DMS79 (cell line): ENCODE data around the gene ZSWIM1.
"Not testable (repeated sequence)": the region's sequence is repeated elsewhere in the genome, so short reads cannot be mapped to it uniquely, and the experiment has no call there.

Source experiments
- DNase-seq: peaks from one replicate; lab custom pipeline; 2025; lab: John Stamatoyannopoulos, UW

ZSWIM1 gene

DNA sequence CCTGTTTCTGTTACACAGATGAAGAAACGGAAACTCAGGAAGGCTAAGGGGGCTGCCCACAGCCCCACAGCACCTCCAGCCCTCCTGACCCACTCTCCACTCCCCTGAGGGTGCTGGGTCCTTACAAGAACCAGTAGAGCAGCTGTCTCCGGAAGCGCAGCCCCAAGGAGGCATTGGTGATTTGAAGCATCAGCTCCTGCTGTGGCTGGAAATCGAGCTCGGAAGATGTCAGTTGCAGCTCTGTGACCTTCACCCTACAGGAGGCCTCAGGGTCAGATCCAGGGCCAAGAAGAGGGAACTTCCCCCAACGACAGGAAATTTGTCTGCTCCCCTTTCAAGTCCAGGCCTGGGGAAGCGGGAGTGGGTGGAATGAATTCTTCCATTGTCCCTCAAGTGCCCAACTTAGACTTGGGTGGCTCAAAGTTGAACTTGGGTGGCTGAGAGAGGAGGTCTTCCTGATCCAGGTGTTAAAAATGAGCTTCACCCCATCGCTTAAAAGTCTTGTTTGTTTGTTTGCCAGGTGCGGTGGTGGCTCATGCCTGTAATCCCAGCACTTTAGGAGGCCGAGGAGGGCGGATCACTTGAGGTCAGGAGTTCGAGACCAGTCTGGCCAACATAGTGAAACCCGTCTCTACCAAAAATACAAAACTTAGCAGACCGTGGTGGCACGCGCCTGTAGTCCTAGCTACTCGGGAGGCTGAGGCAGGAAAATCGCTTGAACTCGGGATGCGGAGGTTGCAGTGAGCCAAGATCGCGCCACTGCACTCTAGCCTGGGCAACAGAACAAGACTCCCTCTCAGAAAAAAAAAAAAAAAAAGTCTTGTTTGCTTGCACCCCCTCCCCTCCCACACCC lies 29.0 kb downstream of the ZSWIM1 start:
- no peak for DNase-seq

DNA sequence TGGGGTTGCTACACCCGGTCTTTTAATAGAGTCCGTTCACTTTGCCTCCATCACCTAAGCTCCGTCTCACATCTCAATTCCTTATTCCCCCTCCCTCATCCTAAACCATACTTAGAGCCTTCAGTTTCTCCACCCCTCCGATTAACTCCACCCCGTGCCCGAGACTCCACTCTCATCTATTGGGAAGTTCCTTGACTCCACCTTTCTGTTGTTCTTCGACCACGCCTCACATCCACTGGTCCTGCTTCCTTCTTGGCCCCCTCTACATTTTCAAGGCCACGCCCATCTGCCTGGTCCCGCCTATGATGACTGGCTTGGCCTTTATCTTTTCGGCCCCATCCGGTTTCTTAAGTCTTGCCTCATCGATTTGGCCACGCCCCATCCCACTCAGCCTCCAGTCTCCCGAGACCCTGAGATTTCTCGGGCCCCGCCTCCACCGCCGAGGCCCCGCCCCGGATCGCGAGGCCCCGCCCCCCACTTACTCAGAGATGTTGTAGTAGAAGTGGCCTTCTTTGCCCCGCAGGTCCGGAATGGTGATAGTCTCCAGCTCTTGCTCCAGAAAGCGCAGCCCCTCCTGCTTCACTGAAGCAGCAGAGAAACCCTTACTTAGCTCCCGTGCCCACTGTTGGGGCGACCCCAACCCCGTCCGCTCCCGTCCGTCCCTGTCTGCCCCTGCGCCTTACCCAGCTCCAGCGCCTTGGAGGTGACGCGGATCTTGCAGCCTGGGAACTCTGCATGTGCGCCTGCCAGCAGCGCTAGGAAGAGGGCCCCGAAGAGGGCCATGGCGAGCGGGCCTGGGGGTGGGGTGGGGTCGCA lies 29.9 kb downstream of the ZSWIM1 start:
- no peak for DNase-seq

DNA sequence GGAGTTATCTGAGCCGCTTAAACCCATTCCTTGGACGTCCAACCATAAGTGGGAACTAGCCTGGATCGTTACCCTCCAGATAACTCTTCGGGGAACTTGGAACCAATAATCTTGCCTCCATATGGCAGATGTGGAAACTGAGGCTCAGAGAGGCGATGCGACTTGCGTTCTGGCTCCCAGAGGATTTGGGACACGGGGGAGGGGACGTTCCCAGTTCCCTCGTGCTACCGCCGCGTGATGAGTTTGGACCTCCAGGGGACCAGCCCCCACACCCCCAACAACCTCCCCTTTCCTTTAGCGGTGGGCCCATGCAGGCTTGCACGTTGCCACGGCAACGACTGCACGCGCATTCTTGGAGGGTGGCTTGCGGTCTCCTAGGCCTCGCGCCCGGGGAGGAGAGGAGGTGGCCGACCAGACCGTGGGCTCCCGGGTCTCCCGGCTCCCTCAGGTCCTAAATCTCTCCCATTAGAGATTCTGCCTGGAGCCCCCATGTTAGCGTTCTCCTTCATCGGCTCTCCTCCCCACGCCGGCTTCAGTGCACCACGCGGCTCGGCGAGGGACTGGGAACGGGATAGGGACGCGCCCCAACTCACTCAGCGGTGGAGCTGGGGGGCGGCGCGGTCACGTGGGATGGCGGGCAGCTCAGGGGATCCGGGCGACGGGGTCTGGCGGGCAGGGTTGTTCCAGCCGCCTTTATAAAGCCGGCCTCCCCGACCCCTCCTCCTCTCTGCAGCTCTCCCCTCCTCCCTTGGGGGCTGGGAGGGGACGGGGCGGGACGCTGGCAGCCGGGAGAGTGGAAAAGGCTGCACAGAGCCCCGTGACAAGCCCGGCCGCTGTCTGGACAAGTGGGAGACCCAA lies 30.7 kb downstream of the ZSWIM1 start, which contains the start of gene PLTP:
PLTP (minus strand) TSS at position 670 of the 858 bp plus-strand sequence. CDS start 703 bp downstream, outside the sequence.
- no peak for DNase-seq

DNA sequence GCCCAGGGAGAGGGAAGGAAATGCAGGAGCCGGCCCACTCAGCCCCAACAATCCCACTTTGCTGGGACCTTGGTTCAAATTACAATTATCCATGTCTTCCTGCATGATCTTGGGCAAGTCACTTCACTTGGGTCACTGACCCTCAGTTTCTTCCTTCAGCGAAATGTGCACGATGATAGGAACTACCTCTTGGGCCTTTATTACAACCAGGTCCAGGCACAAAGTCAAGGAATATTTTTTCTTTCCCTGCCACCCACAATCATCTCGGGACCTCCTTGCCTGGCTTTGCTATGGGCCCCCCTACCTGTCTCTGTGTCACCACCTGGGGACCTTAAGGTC lies 31.3 kb downstream of the ZSWIM1 start:
- DNase-seq: no peak

DNA sequence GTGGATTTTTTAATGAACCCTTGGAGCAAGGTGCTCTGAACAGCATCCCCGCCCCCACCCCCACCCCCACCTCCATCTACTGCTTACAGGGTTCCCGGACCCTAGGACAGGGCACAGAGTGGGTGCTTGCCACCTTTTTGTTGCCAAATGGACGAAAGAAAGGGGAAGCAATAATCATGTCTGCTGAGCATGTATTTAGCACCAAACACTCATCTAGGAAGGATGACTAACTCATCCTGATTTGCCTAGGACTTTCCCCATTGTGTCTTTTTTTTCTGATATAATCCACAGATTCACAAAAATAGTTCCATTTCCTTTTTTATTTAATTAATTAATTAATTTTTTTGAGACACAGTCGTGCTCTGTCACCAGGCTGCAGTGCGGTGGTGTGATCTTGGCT lies 32.1 kb downstream of the ZSWIM1 start:
- DNase-seq: no peak

DNA sequence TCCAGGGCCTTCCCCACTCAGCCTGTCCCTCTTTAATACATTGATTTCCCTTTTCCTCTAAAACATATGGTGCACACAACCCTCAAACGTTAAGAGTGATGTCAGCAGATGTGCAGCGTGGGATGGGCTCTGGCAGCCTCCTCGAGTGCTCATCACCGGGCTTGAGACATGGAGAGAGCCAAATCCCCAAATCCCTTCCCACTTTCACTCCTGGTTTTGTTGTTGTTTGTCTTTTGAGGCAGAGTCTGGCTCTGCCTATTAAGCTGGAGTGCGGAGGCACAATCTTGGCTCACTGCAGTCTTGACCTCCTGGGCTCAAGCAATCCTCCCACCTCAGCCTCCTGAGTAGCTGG lies 36.7 kb downstream of the ZSWIM1 start:
- no peak for DNase-seq

DNA sequence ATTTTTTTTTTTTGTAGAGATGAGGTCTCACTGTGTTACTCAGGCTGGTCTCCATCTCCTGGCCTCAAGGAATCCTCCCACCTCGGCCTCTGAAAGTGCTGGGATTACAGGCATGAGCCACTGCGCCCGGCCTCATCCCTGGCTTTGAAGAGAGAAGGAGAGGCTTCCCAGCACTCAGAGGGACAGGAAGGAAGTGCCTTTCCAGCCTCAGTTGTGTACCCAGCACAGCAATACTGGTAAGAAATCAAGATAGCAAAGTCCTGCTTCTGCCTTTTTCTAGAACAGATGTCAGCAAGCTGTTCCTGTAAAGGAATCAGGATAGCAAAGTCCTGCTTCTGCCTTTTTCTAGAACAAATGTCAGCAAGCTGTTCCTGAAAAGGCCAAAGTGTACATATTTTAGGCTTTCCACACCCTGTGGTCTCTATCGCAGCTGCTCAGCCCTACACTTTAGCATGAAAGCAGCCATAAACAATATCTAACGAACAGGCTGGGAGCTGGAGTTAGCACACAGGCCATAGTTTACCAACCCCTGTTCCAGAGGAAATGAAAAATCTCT lies 37.2 kb downstream of the ZSWIM1 start:
- DNase-seq: no peak

DNA sequence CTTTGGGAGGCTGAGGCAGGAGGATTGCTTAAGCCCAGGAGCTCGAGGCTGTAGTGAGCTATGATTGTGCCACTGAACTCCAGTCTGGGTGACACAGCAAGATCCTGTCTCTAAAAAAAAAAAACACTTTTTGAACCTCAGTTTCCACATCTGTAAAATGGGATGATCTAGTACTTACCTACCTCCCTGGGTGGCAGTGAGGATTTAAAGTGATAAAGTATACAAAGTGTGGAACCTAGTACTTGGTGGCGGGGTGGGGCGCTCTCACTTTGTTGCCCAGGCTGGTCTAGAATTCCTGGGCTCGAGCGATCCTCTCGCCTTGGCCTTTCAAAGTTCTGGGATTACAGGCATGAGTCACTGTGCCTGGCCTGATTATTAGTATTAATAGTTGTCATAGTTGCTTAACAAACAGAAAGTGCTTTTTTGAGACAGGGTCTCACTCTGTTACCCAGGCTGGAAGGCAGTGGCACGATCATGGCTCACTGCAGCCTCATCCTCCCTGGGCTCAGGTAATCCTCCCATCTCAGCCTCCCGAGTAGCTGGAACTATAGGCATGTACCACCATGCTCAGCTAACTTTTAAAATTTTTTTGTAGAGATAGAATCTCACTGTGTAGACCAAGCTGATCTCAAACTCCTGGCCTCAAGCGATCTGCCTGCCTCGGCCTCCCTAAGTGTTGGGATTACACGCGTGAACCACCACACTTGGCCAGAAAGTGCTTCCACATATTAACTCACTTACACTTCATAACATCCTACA lies 37.9 kb downstream of the ZSWIM1 start:
- no peak for DNase-seq

DNA sequence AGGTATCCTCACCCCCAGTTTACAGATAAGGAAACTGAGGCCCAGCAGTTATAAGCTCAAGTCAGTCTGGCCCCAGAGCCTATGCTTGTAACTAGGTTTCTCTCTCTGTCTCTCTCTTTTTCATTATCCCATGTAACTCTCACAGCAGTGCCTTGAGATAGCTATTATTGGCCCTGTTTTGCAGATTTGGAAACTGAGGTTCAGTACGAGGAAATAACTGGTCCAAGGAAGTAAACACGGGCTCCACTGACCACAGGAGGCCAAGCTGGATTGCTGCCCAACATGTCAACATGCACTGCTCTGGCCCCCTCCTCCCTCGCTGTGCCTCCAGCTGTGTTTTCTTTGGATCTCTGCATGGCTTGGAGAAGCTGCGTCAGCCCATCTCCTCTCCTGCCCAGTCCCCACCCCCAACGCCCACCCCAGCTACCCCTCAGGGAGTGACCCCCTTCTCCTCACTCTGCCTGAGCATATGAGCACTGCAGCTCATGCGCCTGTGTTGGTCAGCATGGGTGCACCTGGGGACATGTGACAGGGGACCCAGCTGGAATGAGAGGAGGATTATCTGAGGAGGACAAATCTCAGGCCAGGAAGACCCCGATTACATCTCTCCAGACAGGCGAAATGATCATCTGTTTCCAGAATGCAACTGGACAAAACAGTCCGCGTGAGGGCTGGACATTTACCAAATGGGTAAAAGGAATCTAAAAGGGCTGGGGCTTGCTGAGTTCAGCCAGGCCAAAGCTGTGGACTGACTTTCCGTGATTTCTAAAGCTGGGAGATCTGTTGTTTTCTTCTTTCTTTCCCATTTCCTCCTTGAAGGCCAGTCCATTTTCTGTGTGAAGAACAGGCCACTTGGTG lies 38.7 kb downstream of the ZSWIM1 start:
- no peak for DNase-seq

DNA sequence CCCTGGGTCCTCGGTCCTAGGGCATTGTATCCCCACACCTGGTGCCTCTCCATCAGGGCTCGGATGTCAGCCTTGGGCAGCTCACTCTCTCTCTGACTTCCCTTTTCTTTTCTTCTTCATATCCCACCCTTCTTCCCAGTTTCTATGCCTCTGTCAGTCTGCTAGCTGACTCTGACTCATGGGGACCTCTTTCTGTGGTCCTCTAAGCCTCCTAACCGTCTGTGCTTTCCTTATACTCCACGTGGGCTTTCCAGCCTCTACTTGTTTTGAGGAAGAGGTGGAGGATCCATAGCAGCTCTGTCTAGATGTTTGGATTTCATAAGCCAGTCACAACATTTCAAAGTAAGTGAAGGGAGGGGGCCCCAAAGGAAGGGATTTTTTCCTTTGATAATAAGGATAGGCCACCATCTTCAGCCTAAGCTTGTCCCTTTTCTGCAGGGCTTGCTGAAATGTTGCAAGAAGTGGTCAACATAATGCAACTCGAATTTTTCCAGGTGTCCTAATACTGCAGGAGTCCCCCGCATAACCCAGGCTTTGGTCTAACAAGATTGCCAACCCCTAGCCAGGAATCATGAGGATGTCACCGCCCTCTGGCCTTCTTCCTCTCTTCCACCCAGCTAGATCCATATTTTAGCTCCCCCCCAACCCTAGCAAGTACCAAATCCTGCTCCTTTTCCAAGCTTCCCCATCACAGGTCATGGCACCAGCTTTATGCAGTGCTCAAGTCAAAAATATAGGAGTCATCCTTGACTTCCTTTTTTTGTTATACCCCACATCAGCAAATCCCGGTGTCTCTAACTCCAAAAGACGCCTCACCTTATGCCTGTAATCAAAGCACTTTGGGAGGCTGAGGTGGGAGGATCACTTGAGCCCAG lies 39.7 kb downstream of the ZSWIM1 start:
- no peak for DNase-seq

DNA sequence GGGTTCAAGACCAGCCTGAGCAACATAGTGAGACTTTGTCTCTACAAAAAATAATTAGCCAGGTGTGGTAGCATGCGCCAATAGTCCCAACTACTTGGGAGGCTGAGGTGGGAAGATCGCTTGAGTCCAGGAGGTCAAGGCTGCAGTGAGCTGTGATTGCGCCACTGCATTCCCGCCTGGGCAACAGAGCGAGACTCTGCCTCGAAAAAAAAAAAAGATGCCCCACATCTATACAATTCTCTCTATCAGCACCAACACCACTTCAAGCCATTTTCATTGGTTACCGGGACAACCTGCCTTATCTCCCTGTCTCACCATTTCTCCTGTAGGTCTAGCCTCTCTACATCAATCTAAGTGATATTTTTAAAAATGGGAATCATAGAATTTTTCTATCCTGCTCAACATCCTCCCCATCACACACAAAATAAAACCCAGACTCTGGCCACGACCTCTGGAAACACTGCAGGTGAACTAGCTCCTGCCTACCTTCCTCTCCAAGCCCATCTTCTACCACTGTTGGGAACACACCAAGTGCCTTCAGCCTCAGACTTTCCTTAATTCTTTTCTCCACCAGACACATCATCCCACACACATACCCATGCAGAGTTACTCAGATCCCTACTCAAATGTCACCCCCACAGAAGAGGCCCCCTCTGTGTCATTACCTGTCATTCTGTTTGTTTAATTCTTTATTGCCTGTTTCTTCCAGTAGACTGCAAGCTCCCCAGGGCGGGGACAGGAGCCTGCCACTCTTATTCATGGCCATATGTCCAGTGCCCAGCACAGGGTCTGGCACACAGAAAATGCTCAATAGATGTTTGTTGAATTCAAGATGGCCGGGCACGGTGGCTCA lies 40.5 kb downstream of the ZSWIM1 start:
- DNase-seq: no peak

DNA sequence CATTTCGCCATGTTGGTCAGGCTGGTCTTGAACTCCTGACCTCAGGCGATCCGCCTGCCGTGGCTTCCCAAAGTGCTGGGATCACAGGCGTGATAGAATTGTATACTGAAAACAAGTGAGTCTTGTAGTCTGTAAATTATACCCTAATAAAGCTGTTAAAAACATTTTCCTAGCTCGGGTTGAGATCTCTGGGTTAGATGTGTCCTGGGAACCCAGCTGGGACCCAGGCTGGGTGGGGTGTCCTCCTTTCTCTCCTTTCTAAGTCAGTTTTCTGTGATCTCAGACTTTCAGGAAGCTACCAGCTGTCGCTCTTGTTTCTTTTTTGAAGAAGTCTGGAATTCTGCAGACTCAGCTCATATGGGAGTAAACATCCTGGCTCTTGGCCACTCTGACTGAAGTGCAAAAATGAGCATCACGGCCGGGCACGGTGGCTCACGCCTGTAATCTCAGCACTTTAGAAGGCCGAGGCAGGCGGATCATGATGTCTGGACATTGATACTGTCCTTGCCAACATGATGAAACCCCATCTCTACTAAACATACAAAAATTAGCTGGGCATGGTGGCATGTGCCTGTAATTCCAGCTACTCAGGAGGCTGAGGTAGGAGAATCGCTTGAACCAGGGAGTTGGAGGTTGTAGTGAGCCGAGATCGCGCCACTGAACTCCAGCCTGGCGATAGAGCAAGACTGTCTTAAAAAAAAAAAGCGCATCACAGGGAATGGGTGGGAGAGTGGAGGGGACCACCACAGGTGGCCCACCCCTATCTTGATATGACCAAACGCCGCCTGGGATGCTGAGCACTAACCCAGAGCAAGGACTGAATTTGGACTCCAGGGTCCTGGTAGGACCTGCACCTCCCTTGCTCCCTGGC lies 43.6 kb downstream of the ZSWIM1 start:
- DNase-seq: no peak

DNA sequence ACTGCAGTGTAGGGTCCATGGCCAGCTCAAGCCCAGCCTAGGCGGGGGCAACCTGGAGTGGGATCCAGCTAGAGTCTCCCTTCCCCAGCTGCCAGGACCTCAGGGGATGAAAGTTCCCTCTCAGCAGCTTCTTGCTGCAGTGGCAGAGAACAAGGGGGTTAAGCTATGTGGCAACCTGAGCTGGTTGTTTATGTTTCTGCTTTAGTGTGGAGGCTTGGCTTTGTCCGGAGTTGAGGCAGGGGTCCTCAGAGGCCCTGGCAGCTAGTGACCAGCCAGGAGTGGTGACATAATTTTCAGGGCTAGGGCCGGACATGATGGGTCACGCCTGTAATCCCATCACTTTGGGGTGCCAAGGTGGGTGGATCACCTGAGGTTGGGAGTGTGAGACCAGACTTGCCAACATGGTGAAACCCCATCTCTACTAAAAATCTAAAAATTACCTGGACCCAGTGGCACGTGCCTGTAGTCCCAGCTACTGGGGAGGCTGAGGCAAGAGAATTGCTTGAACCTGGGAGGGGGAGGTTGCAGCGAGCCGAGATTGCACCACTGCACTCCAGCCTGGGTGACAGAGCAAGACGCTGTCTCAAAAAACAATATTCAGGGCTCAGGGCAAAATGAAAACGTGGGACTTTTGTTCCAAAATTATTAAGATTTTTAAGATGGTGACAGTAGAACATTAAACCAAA lies 44.9 kb downstream of the ZSWIM1 start:
- DNase-seq: no peak

DNA sequence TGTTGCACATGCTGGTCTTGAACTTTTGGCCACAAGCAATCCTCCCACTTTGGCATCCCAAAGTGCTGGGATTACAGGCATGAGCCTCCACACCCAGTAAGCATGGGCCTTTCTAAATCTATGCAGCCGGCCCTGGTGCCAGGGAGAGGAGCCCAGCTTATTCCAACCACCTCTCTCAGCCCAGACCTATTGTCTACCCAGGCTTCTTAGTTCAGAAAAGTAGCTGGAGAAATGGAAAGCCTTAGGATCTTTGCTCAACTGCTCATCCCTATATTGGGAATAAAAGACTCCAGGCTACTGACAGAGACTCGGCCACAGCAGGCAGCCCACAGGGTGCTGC lies 45.7 kb downstream of the ZSWIM1 start:
- no peak for DNase-seq

DNA sequence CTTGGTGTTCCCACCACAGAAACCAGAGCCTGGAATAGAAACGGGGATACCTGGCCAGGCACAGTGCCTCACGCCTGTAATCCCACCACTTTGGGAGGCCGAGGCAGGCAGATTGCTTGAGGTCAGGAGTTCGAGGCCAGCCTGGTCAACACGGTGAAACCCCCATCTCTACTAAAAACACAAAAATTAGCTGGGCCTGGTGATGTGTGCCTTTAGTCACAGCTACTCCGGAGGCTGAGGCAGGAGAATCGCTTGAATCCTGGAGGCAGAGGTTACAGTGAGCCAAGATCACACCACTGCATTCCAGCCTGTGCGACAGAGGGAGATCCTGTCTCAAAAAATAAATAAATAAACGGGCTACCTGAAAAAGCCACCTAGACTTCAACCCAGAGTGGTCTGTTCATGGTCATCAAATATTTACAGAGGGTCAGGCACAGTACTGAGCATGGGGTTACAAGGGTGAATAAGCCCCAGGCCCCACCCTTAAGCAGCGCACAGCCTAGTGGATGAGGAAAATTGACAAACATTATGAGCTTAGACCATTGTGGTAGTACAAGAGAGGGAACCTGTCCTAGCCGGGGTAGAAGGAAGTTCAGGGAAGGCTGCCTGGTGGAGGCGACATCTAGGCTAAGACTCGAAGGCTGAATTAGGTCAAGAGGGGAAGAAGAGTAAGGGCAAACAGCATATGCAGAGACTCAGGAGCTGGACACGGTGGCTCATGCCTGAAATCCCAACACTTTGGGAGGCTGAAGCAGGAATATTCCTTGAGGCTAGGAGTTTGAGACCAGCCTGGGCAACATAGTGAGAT lies 46.2 kb downstream of the ZSWIM1 start:
- DNase-seq: no peak

DNA sequence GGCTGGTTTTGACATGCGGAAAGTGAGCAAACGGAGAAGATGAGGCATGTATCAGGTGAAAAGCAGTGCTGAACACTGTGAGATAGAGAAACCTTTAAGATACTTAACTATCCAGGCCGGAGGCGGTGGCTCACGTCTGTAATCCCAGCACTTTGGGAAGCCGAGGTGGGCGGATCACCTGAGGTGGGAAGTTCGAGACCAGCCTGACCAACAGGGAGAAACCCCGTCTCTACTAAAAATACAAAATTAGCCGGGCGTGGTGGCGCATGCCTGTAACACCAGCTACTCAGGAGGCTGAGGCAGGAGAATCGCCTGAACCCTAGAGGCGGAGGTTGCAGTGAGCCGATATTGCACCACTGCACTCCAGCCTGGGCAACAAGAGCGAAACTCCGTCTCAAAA lies 50.7 kb downstream of the ZSWIM1 start:
- DNase-seq: not testable (repeated sequence)
